Fibroblast of lung (primary cell): ENCODE results near the gene MOCOS.

ENCODE experiments used
- CTCF ChIP-seq, 2 donors: IDR thresholded peaks in 1 of 2; conservative IDR thresholded peaks in 1 of 2; 1 replicate in 1 of 2; 2 replicates in 1 of 2; pipeline ENCODE4 v1.5.1; 2011 to 2012; ENCODE audit warnings: low read length in 2 of 2, control low read depth in 1 of 2, inconsistent platforms in 1 of 2, low read depth in 1 of 2, mild to moderate bottlenecking in 1 of 2
- EZH2 ChIP-seq: IDR thresholded peaks from 2 replicates; pipeline ENCODE4 v1.5.1; 2012; ENCODE audit warnings: low read length, control low read depth, mild to moderate bottlenecking; ENCODE audit errors: missing control alignments

- TF ChIP-seq CTCF (conservative IDR thresholded peaks at IDR 0.05 in 1 of 2, IDR thresholded peaks at IDR 0.05 in 1 of 2; ENCODE audit: low read depth in 1 of 2, low read length in 2 of 2) (no peak), EZH2 (no peak)
These were observed 14.5 kb downstream of the MOCOS start for GRCh38 chr18:36201765-36202164.
